IMR-90 (cell line): ENCODE measurements around the gene TSPEAR.

ENCODE experiments used
- MAFK ChIP-seq: IDR thresholded peaks from 2 replicates; pipeline ENCODE4 v1.6.1; 2012; ENCODE audit warnings: low read depth, low read length, improper control_type of control experiment
- POLR2A ChIP-seq: IDR thresholded peaks from 2 replicates; pipeline ENCODE4 v1.6.1; 2012; ENCODE audit warnings: mild to moderate bottlenecking, low read depth, low read length
- RFX5 ChIP-seq: IDR thresholded peaks from 2 replicates; pipeline ENCODE4 v1.8.0; 2012; ENCODE audit warnings: low read depth, mild to moderate bottlenecking, low read length, moderate library complexity
- TF ChIP-seq, protein P1 (sequence below): conservative IDR thresholded peaks from 2 replicates; pipeline ENCODE4 v1.5.1; 2012; ENCODE audit warnings: mild to moderate bottlenecking, low read depth, low read length, improper control_type of control experiment

DNA sequence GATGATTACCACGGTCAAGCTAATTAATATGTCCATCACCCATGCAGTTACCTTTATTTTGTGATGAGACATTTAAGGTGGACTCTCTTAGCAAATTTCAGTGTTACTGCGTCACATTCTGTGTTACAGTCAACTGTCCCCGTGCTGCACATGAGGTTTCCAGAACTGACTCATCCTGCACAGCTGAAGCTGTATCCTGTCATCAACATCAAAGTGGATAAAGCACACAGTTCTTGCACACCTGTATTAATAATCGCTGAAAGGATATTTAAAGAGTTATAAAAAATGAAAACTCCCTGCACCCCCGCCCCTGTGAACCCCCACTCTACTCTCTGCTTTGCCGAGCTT lies 127.6 kb downstream of the TSPEAR start:
- TF ChIP-seq, protein P1, sequence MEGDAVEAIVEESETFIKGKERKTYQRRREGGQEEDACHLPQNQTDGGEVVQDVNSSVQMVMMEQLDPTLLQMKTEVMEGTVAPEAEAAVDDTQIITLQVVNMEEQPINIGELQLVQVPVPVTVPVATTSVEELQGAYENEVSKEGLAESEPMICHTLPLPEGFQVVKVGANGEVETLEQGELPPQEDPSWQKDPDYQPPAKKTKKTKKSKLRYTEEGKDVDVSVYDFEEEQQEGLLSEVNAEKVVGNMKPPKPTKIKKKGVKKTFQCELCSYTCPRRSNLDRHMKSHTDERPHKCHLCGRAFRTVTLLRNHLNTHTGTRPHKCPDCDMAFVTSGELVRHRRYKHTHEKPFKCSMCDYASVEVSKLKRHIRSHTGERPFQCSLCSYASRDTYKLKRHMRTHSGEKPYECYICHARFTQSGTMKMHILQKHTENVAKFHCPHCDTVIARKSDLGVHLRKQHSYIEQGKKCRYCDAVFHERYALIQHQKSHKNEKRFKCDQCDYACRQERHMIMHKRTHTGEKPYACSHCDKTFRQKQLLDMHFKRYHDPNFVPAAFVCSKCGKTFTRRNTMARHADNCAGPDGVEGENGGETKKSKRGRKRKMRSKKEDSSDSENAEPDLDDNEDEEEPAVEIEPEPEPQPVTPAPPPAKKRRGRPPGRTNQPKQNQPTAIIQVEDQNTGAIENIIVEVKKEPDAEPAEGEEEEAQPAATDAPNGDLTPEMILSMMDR: no peak
- no peak for TF ChIP-seq POLR2A
- TF ChIP-seq RFX5: no peak
- no peak for TF ChIP-seq MAFK
